Muscle layer of duodenum (tissue), 2 donors: ENCODE data around the gene PTPRD.

ENCODE experiments used
- H3K27ac ChIP-seq: one replicate; pipeline ENCODE4 v1.7.0; 2013; ENCODE audit warnings: mild to moderate bottlenecking, low read length
- H3K27me3 ChIP-seq: one replicate; pipeline ENCODE4 v1.7.0; 2013; ENCODE audit warnings: low read depth, mild to moderate bottlenecking, control low read depth, low read length
- H3K36me3 ChIP-seq, 2 donors: one replicate each; pipeline ENCODE4 v1.7.0; 2013; ENCODE audit warnings: low read length in 2 of 2, control low read depth in 1 of 2, mild to moderate bottlenecking in 1 of 2; ENCODE audit not compliant: insufficient read depth in 2 of 2, control insufficient read depth in 1 of 2
- H3K4me1 ChIP-seq, 2 donors: one replicate each; pipeline ENCODE4 v1.7.0; 2013; ENCODE audit warnings: low read length in 2 of 2, mild to moderate bottlenecking in 2 of 2, control low read depth in 1 of 2, moderate library complexity in 1 of 2; ENCODE audit not compliant: insufficient read depth in 2 of 2, control insufficient read depth in 1 of 2
- H3K4me3 ChIP-seq, 2 donors: one replicate each; pipeline ENCODE4 v1.7.0; 2013; ENCODE audit warnings: low read length in 2 of 2, low read depth in 1 of 2, mild to moderate bottlenecking in 1 of 2
- H3K9me3 ChIP-seq, 2 donors: one replicate each; pipeline ENCODE4 v1.7.0; 2013; ENCODE audit warnings: low read length in 2 of 2, control low read depth in 1 of 2, mild to moderate bottlenecking in 1 of 2; ENCODE audit not compliant: control insufficient read depth in 1 of 2
- donor health status: healthy.

Gene PTPRD

DNA sequence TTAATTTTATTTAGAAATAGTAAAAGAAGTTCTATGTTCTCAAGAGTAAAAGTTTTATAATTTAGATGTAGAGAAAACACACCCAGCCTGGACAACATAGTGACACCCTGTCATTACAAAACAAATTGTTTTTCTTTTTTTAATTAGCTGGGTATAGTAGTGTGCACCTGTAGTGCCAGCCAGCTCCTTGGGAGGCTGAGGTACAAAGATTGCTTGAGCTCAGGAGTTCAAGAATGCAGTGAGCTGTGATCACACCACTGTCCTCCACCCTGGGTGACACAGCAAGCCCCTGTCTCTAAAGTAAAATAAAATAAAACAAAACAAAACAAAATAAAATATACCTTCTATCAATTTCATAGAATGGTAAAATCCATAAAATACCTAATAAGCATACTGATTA lies 1795.5 kb downstream of the PTPRD start:
- H3K36me3 ChIP-seq, result no peaks in the 10 kb centered on the region
- no peak overlapping the region for H3K27ac ChIP-seq
- H3K4me3 ChIP-seq, result no peak overlapping the region
- no peaks in the 10 kb centered on the region for H3K9me3 ChIP-seq
- no peaks in the 10 kb centered on the region for H3K4me1 ChIP-seq
- no peaks in the 10 kb centered on the region for H3K27me3 ChIP-seq

DNA sequence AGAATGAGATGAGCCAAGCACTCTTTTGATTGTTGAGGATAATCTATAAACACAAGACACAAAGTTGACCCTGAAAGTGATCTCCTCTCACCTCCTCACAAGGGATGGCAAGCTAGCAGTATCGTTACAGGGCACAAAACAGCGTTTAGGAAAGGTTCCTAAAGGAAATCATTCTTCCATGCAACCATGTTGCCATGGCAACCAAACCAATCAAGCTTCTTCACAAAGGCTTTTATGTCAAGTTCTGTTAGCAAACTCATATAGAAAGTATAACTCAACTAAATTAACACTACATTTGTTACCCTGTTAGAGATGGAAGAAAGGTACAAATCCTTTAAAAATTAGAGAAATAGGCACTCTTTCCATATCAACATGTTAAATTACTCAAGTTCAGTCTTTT lies 1796.4 kb downstream of the PTPRD start:
- H3K9me3 ChIP-seq, result no peaks in the 10 kb centered on the region
- no peaks in the 10 kb centered on the region for H3K36me3 ChIP-seq
- no peak overlapping the region for H3K27ac ChIP-seq
- H3K4me3 ChIP-seq, result no peak overlapping the region
- no peaks in the 10 kb centered on the region for H3K27me3 ChIP-seq
- H3K4me1 ChIP-seq, result no peaks in the 10 kb centered on the region

DNA sequence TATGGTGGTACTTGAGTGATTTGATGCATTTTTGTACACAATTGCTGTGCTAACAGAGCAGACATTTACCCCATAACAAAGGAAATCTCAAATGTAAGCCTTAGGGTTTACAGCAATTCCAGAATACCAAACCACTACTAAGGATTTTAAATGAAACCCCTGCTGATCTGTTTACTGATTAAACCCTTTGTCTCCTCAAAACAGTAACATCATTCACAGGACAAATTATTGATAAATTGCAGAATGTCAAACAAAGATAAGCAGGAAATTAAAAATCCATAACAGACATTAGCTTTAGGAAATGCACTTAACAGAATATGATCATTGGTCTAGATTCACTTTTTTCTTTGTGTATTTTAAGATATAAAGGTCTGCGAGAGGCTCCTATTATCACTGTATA lies 1796.9 kb downstream of the PTPRD start:
- Histone ChIP-seq H3K4me1 (no peaks in the 10 kb centered on the region), H3K27me3 (no peaks in the 10 kb centered on the region), H3K9me3 (no peaks in the 10 kb centered on the region), H3K36me3 (no peaks in the 10 kb centered on the region), H3K27ac (no peak overlapping the region), H3K4me3 (no peak overlapping the region)

DNA sequence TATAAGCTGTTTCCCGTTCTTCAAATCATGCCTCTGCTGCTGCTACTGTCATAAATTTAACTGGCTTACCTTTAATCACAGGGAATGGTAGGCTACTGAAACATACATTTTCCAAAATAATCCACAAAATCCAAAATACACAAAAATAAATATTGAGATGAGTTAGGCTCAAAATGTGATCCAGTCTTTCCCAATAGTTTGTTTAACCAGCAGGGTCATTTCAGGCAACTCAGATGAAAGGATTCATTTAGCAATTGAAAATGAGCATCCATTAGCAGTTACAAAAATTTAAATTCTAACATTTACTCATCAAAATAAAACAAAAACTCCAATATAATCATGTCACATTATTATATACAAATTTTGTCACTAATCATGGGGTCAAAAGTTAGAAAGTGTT lies 1797.6 kb downstream of the PTPRD start:
- Histone ChIP-seq H3K4me1 (no peaks in the 10 kb centered on the region), H3K4me3 (no peak overlapping the region), H3K36me3 (no peaks in the 10 kb centered on the region), H3K27me3 (no peaks in the 10 kb centered on the region), H3K9me3 (no peaks in the 10 kb centered on the region), H3K27ac (no peak overlapping the region)

DNA sequence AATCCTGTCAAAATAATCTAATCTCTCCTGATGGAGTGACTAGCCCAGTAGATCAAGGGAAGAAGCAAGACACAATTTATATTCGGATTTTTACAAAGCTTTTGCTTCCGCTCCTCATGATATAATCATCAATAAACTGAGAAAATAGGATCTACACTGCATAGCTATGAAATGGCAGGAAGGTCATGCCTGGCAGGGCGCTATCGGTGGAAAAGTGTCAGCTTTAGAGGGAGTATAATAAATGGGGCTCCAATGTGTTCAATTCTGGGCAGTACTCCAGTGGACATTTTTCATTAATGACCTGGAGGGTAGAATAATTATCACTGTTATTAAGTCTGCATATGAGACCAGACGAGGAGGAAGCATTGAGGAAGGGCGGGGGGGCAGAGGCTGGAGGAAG lies 1799.9 kb downstream of the PTPRD start:
- Histone ChIP-seq H3K27me3 (no peaks in the 10 kb centered on the region), H3K4me1 (no peaks in the 10 kb centered on the region), H3K4me3 (no peak overlapping the region), H3K36me3 (no peaks in the 10 kb centered on the region), H3K27ac (no peak overlapping the region), H3K9me3 (no peaks in the 10 kb centered on the region)

DNA sequence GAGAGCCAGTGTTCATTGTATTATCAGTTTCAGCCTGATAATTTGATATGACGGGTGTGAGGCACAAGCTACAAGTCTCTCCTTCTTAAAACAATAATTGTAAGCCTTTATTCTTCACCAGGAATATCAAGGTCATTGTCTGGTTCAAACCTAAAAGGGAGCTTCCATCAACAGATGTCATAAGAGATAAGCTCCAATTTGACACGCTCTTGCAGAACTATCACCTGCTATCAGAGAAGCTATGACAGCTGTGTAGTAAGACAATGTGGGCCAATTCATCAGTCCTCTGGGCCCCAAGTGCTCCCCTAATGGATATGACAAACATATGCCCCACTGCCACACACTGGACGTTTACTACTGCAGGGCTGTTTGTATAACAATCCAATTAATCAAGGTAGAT lies 1803.1 kb downstream of the PTPRD start:
- no peak overlapping the region for H3K4me3 ChIP-seq
- H3K4me1 ChIP-seq, result no peaks in the 10 kb centered on the region
- no peaks in the 10 kb centered on the region for H3K36me3 ChIP-seq

DNA sequence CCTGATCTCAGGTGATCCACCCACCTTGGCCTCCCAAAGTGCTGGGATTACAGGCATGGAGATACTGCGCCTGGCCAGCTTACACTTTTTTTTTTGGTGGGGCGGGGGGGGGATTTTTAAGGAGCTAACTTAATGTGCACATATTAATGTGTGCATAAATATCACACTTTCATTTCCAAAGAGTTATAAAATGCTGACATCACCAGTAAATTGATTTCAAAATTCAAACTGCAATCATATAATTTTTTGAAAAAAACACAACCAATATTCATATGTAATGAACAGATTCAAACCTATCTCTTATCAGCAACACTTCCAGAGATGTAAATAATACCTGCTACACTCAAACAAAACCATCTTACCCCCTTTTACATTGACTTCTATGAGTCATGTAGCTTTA lies 1806.7 kb downstream of the PTPRD start:
- H3K36me3 ChIP-seq, result no peaks in the 10 kb centered on the region
- no peaks in the 10 kb centered on the region for H3K27me3 ChIP-seq
- no peaks in the 10 kb centered on the region for H3K4me1 ChIP-seq
- H3K4me3 ChIP-seq, result no peak overlapping the region
- H3K9me3 ChIP-seq, result no peaks in the 10 kb centered on the region
- no peak overlapping the region for H3K27ac ChIP-seq

More for the DNA sequence above, 1803.1 kb downstream of the PTPRD start:
- H3K27me3 ChIP-seq, result no peaks in the 10 kb centered on the region
- H3K9me3 ChIP-seq, result no peaks in the 10 kb centered on the region
- H3K27ac ChIP-seq, result no peak overlapping the region

DNA sequence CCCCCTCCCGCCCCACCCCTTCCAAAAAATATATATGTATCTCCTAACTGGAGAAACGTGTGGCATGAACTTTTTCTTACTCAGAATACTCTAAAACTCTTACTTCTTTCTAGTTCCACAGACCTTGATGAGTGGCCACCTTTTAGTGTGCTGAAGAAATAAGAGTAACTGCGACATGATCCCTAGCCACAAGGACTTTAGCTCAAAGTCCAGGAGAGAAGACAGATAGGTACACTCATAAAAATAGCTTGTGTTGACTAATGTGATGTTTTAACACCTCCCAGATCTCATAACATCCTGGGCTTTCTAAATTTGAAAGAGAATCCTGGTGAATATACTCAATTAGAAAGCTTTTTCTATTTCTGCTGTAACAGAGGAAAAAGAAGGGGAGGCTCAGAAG lies 1808.2 kb downstream of the PTPRD start:
- H3K4me1 ChIP-seq, result no peaks in the 10 kb centered on the region
- no peak overlapping the region for H3K27ac ChIP-seq
- no peaks in the 10 kb centered on the region for H3K36me3 ChIP-seq

DNA sequence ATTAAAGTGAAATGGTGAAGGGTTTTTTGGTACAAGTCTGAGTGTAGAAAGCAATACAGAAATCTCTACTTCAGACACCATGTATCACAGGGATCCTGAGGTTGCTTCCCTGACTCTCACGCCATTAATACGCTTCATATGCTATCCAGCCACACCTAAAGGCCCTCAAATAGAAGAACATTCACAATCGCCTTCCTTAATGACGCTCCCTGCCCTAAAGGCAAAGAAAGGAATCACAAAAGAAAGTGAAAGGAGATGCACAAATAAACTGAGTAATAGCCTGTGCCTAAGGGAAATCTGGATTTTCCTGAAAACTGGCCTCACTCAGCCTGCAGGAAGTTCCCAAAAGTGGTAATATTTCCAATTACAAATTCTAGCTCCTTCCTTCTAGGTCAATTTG lies 1810.6 kb downstream of the PTPRD start:
- Histone ChIP-seq H3K4me3 (no peak overlapping the region), H3K4me1 (no peaks in the 10 kb centered on the region), H3K36me3 (no peaks in the 10 kb centered on the region), H3K9me3 (no peaks in the 10 kb centered on the region), H3K27ac (no peak overlapping the region), H3K27me3 (no peaks in the 10 kb centered on the region)

More for the DNA sequence above, 1808.2 kb downstream of the PTPRD start:
- H3K27me3 ChIP-seq, result no peaks in the 10 kb centered on the region
- no peak overlapping the region for H3K4me3 ChIP-seq
- H3K9me3 ChIP-seq, result no peaks in the 10 kb centered on the region

DNA sequence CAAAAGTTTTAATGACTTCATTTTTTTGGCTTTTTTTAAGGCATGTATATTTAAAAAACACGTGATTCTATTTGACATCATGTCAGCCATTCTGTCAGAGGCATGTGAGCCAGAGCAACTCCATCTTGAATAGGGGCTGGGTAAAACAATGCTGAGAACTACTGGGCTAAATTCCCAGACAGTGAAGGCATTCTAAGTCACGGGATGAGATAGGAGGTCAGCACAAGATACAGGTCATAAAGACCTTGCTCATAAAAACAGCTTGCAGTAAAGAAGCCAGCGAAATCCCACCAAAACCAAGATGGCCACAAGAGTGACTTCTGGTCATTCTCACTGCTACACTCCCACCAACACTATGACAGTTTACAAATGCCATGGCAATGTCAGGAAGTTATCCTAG lies 1812.6 kb downstream of the PTPRD start:
- Histone ChIP-seq H3K4me1 (no peaks in the 10 kb centered on the region), H3K9me3 (no peaks in the 10 kb centered on the region), H3K27me3 (no peaks in the 10 kb centered on the region)

DNA sequence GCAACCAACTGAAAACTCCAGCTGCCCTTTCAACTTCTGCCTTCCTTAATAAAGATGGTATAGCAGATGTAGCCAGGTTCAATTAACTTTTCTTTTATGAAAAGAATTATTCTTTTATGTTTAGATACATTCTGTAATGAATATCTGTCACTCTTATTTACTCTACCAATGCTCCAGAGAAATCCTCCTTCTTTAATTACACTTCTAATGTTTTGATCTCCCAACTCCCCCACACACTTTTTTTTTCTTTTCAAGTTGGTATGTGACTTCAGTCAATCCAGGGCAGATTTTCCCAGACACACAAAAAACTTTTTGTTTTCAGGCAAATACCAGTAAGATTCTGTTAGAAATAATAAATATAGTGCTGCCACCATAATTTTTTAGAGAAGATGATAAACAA lies 1813.2 kb downstream of the PTPRD start:
- H3K4me3 ChIP-seq, result no peak overlapping the region
- H3K27me3 ChIP-seq, result no peaks in the 10 kb centered on the region
- H3K27ac ChIP-seq, result no peak overlapping the region
- no peaks in the 10 kb centered on the region for H3K4me1 ChIP-seq
- H3K36me3 ChIP-seq, result no peaks in the 10 kb centered on the region
- H3K9me3 ChIP-seq, result no peaks in the 10 kb centered on the region

More for the DNA sequence above, 1812.6 kb downstream of the PTPRD start:
- Histone ChIP-seq H3K27ac (no peak overlapping the region), H3K4me3 (no peak overlapping the region), H3K36me3 (no peaks in the 10 kb centered on the region)

DNA sequence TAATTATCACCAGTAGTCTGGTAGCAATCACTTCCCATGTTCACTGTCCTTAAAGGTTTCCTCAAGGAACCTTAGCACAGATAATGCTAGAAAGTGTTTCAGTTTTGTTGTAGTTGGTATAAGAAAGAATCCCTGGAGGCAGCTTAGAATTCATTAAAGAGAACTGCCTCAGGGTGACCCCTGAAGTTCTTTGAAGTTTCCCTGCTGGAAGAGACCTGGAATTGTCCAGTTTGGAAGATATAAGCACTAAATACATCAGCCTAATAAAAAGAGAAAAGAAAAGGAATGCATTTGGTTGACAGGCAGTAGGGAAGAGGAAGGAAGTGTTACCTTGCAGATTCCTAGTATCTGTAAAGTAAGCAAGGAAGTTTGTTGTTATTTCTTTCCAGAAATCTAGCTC lies 1813.6 kb downstream of the PTPRD start:
- no peaks in the 10 kb centered on the region for H3K9me3 ChIP-seq
- no peak overlapping the region for H3K4me3 ChIP-seq
- no peaks in the 10 kb centered on the region for H3K4me1 ChIP-seq
- no peaks in the 10 kb centered on the region for H3K36me3 ChIP-seq
- no peaks in the 10 kb centered on the region for H3K27me3 ChIP-seq
- H3K27ac ChIP-seq, result no peak overlapping the region
